Hematopoietic multipotent progenitor cell treated with erythropoietin and hydrocortisone succinate and interleukin-3 and kit ligand, for 8 days (in vitro differentiated cells): ENCODE results near the gene GPC6.
"Not testable (repeated sequence)": the region's sequence is repeated elsewhere in the genome, so short reads cannot be mapped to it uniquely, and the experiment has no call there.

Experiments
- DNase-seq: peaks from one replicate; pipeline ENCODE4 v3.0.0-alpha.2; 2015

GPC6 gene

DNA sequence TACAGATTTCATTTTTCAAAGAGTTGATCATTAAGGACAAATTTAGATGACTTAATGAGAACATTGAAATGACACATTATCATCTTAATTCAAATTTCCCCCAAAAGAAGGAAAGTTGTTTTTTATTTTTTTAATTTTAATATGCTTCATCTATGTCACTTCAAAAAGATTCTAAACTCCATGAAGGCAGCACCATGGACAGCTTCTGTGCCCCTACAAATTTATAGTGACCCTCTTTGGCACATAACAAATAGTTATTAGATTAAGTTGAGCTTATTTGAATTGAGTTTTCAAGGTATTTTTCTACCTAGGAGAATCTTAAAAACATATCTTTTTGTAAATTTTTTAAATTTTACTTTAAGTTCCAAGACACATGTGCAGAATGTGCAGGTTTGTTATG is 1054.2 kb downstream of the GPC6 start:
- no peak for DNase-seq

DNA sequence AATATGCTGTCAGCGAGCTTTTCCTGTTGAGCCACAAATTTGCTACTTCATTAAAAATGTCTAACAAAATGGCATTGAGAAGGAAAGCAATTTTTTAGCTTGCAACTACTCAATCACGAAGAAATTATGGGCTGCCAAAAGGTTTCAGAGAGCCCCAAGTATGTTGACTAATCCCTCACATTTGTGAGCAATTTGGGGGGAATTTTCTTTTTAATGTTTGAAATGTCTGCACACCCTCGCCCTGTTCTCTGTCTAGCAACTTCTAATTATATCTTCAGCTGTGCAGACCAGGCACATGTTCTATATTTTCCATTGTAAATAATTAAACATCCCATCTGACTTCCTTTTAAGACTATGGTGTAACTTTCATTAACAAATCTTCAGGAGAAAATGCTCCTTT is 1060.0 kb downstream of the GPC6 start:
- no peak for DNase-seq

DNA sequence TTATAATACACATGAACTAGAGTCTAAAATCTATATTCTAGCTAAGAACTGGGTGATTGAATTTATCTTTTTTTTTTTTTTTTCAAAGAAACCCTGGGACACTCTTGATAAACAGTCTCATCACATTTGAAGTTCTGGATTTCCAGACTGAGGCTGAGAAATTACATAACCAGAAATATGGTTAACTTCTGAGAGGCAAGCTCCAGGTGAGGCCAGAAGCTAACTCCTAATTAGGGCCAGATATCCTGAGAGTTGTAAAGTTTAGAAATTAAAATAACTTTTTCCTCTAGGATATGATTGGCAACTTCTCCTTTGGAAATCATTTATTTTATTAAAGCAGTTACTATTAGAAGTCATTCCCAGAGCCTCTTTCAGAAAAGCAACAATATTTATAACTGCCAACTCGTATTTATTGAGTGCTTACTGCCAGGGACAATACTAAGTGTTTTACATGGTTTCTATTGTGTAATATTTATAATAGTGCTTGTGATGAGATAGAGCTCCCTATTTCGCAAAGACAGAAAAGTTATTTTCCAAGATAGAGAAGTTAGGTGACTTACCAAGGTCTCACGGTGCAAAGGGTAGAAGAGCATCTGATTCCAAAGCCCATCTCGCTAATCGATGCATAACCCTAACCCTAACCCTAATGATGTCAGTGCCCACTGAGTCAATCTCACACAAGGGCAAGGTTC is 1065.2 kb downstream of the GPC6 start:
- no peak for DNase-seq

DNA sequence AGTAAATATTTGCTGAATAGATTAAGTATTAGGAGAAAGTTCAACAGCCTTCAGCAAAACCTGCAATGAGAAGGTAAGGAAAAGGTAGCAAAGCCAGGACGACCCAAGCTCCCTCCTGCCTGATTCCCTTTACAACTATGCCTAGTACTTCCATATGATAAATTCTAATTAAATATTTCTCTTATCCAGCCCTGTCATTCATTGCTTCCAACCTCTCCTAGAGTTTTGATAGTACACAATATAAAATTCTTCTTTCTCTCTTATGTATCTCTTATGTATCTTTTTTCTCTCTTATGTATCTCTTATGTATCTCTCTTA is 1065.7 kb downstream of the GPC6 start:
- DNase-seq: no peak

DNA sequence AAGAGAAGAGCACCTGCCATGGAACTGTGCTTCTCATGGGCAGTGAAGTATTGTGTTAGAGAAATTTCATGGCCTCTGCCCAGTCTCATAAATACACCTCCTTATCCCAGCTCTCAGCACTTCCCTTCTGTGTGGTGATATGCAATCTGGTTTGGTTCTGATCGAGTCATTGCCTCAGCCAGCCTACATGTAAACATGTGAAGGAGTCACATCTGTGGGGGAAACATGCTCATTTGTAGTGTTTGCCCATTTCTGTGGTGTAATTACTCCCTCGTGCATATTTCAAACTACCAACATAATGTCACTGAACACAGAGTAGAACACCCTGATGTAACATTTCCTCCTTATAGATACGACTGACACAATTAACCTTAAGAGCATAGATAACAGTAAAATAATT is 1069.9 kb downstream of the GPC6 start:
- no peak for DNase-seq

DNA sequence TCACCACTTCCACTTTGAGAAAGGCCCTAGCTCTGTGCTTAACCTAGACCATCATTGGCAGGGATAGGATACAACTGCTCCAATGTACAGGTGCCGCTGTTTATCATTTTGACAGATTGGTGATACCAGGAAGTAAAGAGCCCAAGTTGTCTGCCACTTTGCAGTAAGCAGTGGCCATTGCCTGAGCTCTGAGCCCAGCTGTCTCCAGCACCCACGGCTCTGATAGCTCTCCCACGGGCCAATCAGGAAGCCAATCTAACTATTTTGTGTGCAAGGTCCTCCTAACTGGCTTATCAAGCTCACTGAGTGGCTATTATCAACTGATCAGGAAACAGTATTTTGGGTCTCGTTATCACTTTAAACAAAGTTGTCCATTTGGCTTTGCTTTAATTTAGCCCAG is 1071.7 kb downstream of the GPC6 start:
- no peak for DNase-seq

DNA sequence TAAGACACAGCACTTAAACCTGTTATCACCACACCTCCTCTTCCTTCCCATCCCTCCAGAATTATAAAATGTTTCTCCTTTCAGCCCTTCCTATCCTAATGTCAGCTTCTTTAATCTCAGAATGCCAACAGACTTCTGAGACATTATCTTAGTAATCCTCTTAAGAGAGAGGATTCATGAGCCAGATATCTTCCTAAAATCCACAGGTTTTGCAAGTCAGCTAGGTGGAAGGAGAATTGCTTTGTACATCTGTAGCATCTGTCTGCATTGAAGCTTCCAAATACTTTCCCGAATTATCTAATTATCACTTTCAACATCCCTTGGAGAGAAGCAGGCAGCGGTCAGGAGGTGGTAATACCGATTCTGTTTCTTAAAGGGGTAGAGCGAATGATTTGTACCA is 1073.8 kb downstream of the GPC6 start:
- no peak for DNase-seq

DNA sequence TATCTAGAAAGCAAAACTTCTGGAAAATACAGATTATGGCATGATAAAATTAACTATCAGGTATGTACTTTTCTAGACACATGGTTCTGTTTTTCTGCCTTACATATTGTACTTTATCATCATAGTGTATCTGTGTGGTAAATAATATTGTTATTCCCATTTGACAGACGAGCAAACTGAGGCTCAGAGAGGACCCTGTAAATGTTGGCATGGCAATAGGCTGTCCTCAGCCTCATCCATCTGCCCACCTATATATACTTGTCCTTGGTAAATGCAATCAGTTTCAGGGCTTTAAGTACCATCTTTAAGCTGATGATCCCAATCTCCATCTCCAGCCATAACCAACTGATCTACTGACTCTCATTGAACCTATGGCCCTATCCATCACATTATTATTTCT is 1074.9 kb downstream of the GPC6 start:
- DNase-seq: no peak

DNA sequence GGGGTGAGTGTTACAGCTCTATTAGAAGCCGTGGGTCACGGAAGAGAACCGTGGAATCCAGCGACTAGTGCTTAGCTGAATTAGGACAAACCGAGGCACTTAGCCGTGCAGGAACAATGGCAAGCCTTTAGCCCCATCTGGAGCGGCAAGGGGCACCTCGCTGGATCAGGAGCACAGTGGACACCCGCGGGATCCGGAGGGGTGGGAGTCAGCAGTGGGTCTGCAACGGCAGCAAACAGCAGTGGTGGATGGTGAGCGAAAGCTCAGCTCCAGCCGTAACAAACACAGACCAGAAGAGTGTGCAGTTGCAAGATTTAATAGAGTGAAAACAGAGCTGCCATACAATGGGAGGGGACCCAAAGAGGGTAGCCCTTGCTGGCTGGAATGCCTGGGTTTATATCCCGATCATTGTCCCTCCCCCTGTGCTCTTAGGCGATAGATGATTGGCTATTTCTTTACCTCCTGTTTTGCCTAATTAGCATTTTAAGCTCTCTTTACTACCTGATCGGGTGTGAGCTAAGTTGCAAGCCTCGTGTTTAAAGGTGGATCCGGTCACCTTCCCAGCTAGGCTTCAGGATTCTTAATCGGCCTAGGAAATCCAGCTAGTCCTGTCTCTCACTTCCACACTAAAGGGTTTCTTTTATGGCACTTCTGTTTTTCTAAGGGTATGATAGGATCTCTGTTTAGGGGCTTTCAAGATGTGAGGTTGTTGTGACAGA is 1076.4 kb downstream of the GPC6 start:
- not testable (repeated sequence) for DNase-seq

DNA sequence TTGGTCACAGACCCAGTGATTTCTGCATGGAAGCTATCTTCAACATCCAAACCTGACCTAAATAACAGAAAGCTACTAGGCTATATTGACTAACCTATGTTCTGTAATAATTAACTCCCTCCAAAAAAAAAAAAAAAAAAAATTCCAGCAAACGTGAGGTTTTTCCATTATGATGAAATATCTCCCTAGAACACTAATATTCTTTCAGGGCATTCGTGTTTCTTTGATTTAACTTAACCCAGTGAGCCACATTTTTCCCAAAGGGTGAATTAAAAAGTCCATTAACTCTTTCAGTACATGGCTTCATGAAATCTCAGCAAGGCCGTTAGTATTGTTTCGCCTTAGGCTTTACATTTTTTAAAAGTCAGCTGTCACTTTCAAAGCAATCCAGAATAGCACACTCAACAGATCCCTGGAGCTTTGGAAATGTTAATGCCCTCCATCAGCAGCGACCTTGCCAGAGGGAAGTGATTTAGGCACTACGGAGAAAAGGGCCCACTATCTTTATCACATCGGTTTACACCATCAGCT is 1077.1 kb downstream of the GPC6 start:
- DNase-seq: no peak

DNA sequence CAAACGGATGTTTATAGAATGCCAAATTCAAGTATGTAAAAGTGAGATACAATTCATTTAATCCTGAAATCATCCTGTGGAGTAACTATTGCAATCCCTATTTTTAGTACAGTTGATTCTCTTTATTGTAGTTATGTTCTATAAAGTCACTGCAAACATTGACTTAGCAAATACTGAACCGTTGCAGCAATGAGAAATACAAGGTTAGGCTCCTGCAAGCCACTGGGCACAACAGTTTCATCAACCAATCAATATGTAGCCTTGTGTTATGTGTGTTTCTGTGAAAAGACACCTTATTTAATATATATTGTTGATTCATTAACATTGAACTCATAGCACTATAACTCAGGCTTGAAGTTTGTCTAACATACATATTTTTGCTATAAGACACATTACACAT is 1078.4 kb downstream of the GPC6 start:
- DNase-seq: no peak

DNA sequence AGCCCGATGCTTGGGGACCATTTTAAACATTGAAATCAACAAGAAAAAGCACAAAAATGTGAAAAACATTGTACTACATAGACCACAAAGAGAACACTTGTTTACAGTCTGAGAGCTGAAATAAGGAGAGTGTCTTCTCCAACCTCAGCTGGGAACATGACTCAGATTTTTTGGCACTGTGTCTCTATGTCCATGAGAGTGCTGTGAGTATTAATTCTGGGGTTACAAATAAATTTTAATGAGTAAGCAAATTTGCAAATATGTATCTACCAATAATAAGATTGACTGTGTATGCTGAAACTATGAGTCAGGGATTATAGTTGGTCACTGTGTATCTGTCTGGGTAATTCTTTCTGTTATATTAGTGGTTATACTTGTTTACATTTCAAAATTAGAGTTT is 1078.9 kb downstream of the GPC6 start:
- DNase-seq: no peak

DNA sequence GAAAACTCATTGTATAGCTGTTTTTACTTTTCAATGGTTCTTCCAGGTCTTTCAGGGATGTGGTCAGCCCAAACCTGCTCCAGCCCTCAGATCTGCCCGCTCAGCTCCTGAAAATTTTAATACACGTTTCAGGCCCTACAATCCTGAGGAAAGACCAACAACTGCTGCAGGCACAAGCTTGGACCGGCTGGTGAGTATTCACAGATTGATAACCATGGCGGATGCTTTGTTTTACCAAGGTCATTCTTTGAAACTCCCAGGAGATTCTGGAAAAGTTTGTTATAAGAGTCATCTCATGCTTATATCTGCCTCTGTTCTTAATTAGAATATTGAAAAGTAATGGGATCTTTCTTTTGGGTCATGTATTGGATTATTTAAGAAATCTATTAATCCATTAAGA is 1079.3 kb downstream of the GPC6 start:
- no peak for DNase-seq

DNA sequence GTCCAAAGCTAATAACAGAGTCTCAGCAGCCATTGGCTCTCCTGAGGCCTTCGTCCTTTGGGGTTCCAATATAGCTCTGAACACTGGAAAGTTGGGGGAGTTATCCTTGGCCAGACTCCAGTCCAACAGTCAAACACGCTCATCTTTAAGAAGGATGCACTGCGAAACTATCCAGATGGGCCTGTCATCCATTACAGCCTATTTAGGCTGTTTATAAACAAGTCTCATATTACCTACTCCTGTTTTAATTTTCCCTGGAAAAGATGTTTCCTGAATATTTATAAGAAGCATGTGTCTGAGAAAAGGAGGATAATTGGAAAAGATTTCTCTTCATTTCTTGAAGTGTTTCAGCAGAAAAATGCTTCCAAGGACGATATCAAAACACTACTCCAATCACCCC is 1082.2 kb downstream of the GPC6 start:
- DNase-seq: no peak

DNA sequence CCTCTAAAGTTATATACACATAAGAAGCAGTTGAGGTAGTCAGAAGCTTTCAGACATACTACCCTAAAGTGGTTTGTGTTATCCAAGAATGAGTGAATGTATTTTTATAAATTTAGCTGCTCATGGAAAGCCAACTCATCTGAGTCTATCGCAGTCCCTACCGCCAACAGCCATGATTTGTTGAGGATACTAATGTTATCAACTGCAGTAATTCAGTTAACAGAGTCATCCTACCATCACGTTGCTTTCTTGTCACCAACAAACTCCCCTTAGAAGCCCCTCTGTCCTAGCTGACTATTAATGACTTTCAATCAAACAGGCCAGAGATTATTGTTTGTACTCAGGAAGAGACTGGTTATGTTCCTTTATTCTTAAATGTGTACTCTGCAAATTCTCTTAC is 1083.0 kb downstream of the GPC6 start:
- no peak for DNase-seq

DNA sequence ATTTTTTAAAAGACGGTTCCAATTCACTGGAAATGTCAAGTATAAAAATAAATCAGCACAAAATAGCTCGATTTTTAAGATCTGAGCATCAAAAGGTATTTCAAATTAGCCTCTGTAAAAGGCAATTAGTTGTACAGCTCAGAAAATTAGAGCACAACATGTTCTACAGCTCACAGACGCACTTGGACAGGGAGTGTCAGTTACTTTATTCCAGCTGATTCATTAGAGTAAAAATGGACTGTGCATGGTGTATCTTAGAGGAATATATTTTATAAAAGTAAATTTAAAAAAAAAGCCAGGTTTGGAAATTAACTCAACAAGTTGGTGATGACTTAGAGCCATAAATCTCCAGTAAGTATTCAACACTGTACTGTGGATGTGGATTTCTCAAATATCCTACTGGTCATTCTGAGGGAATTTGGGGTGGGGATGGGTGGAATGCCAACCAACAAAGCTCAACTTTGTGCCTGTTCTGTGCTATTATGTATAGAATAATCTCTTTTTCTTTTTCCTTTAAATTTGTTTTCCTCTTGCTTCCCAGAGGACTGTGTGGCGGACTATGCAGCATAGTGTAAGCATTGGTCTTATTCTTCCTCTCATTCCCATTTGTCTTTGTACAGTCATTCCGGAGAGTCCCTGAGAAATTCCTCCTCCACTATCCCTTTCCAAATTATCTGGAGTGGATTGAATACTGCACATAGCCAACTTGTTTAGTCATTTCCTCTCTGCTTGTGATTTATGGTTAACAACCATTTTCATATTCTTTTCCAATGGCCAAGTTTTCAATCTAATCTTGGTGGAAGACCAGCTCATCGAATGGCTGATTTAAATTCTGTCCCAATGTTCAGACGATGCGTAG is 1083.6 kb downstream of the GPC6 start:
- DNase-seq: no peak

DNA sequence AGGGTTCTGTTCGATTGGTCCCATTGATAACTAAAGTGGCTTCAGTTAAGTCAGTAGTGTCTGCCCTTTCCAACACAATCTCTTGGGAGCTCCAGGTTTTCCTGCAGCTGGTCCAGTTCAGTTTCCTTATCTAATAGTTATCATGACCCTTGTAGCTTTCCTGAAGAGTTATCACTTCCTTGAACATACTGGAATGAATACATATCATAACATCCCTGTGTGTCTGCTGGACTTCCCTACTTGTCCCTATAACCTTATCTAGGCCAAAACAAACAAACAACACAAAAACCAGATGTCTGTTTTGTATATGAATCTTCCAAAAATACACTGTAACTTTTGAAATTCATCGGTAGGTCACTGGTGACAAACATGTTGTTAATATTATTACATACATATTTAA is 1085.3 kb downstream of the GPC6 start:
- DNase-seq: no peak

DNA sequence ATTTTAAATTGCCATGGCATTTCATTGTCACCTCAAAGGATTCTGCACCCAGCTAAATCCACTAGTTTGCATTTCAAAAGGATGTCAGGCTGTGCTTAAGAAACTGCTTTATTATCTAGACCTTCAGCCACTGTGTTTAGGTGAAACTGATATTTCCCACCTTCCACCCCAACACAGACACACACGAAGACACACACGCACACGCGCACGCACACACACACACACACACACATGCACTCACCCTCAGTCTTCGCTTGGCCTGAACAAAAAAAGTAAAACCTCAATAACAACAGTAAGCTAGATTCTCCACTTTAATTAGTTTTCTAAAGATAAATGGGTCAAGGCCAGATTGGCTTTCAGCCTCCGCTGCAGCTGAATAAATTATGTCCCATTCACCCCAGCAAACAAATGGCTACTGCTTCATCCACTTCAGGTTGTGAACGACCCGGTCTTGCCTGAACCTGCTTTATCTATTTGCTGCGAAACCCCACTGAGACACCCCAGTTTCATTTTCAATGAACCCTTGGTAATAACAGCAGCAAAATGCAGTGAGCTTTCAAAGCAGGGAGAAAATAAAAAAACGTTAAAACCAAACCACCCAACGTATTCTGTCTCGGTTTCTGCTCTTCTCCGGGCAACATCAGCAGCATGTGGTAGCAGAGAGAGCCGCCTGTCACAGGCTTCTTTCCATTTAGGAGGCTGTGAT is 1086.1 kb downstream of the GPC6 start:
- DNase-seq: no peak

DNA sequence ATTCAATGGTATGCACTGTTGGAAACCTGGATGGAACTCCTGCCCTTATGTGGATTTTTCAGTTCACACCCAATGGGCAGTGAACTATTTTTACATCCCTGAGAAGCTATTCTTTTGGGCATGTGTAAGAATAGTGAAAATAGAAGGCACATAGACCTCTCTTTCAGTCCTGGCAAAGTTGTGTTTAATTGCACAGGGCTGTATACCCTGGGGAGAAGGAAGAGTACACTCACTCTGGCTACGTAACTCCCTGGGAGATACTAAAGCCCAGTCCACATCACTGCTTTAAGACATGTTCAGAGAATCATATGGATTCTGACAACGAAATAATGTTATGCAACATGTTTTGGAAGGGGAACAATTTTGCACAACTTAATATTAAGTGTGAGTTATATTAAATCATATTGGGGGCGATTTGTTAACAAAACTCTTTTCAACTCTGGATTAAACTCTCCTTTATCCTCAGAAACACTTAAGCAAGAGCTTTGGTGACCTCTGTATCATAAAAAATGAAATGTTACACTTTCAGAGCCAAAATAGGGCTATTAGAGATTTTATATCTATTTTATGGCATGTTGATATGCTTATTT is 1086.8 kb downstream of the GPC6 start:
- no peak for DNase-seq

DNA sequence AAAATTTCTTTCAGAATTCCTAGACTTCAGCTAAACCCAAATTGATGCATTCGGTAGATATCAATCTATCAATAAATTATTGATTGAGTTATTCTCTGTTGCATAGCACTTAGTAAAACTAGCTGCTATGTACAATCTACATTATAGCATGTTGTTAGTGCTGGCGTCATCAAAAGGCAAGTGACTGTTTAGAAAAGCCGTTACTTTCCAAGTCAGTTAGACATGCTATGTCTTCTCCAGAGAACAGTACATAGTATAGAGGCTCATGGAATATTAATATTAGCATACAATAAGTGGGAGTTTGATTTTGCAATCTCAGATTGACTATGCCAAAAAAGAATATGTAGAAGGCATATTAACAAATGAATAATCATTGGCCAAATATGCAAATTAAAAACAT is 1087.3 kb downstream of the GPC6 start:
- no peak for DNase-seq

DNA sequence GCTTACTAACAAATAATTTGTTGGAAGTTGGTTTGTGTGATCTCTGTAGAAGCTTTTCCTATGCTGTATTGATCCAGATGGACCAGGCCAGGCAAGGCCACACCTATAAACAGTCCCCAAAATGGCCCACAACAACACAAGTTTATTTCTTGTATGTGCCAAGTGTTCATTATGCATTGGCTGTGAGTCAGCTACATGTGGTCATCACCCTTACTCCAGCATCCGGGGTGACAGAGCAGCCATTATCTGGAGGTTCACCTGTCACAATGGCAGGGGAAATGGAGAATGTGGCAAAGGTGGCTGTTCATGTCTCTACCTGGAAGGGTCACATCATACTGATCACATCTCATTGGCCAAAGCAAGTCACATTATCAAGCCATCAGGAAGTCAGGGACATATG is 1088.6 kb downstream of the GPC6 start:
- no peak for DNase-seq

DNA sequence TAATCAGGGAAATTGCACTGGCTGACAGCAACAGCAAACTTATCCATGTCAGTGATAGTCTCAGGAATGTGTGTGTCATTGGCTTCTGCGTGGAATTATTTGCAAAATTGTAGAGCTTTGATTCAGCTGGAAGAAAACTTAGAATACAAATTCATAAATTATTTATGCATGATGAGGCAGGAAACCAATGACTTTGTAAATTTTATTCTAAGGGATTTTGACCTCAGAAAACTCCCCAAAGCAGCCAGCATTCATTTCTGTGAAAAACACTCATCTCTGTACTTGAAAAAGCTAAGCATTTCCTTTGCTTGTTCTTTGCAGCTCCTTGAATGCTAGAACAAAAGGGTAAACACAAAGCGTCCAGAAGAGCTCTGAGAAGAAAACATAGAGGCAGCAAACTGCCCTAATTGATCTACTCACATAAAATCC is 1090.5 kb downstream of the GPC6 start:
- no peak for DNase-seq

DNA sequence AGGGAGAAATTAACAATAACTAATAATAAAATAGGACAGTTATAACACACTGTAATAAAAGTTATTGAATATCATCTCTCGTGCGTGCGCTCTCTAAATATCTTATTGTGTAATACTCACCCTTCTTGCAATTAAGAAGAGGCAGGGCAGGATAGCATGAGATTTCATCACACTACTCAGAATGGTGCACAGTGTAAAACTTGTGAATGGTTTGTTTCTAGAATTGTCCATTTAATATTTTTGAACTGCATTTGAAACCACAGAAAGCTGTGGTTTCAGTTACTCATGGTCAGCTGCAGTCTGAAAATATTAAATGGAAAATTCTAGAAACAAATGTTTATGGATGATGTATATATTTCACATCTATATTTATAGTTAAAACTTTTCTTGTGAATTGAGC is 1091.8 kb downstream of the GPC6 start:
- DNase-seq: no peak
